B cell (primary cell): ENCODE measurements around the gene STARD3NL. TPM values are rescaled to one million over a fixed set of nuclear protein-coding genes. Genes with fewer than 3 reads are reported as not detected.

Source experiments
- ATAC-seq: fragments of 200-7000 bp; cut with Tn5 transposase; one replicate; pipeline ENCODE4 v1.10.0; 2021; ENCODE audit warnings: low read depth, mild to moderate bottlenecking, moderate number of reproducible peaks, moderate library complexity
- CTCF ChIA-PET: fragments of 350-600 bp; sonication (Branson Sonifier 250); formaldehyde crosslinking; loops from one replicate; lab custom pipeline; 2021; ENCODE audit warnings: antibody characterized with exemption, inconsistent platforms; lab: Charles Lee
- POLR2A ChIA-PET: fragments of 350-600 bp; sonication (Branson Sonifier 250); formaldehyde crosslinking; loops from one replicate; lab custom pipeline; 2021; ENCODE audit warnings: antibody characterized with exemption; lab: Charles Lee
- DNase-seq: peaks from one replicate; pipeline ENCODE4 v3.0.0; 2013
- H2AFZ ChIP-seq: 2 replicates; pipeline ENCODE4 v1.6.1; 2012; ENCODE audit warnings: mild to moderate bottlenecking, low read depth, low read length; ENCODE audit not compliant: insufficient read depth, poor library complexity, severe bottlenecking
- H3K27ac ChIP-seq, 2 donors: 1 replicate in 1 of 2; 2 replicates in 1 of 2; pipeline ENCODE4 v1.5.1; 2012 to 2013; ENCODE audit warnings: low read length in 2 of 2, mild to moderate bottlenecking in 2 of 2, moderate library complexity in 1 of 2
- H3K27me3 ChIP-seq, 4 experiments: fragments of 200-600 bp in 1 of 4; sonication (generic) in 1 of 4; replicated peaks in 1 of 4; 1 replicate in 2 of 4; 2 replicates in 2 of 4; pipeline versions ENCODE4 v1.6.1 to v1.7.0; 2013 to 2016; ENCODE audit warnings: low read length in 3 of 4, mild to moderate bottlenecking in 2 of 4, mixed read lengths in 1 of 4, moderate library complexity in 1 of 4; ENCODE audit not compliant: insufficient read depth in 4 of 4, control insufficient read depth in 3 of 4; ENCODE audit errors: control extremely low read depth in 1 of 4
- H3K36me3 ChIP-seq, 2 experiments: replicated peaks in 1 of 2; 1 replicate in 1 of 2; 2 replicates in 1 of 2; pipeline versions ENCODE4 v1.6.1 to v1.7.1; 2013; ENCODE audit warnings: low read length in 1 of 2; ENCODE audit not compliant: insufficient read depth in 2 of 2, control insufficient read depth in 1 of 2; ENCODE audit errors: control extremely low read depth in 1 of 2, extremely low read depth in 1 of 2
- H3K4me1 ChIP-seq, 2 donors: fragments of 200-600 bp in 1 of 2; sonication (generic) in 1 of 2; 1 replicate in 1 of 2; 2 replicates in 1 of 2; pipeline versions ENCODE4 v1.5.1 to v1.6.1; 2013 to 2017; ENCODE audit warnings: low read length in 2 of 2; ENCODE audit not compliant: control insufficient read depth in 2 of 2, insufficient read depth in 2 of 2
- H3K4me2 ChIP-seq: replicated peaks from 2 replicates; pipeline ENCODE3; 2012; ENCODE audit warnings: mild to moderate bottlenecking, low read depth, low read length; ENCODE audit not compliant: poor library complexity, severe bottlenecking
- H3K4me3 ChIP-seq, 5 experiments: fragments of 200-600 bp in 1 of 5; sonication (generic) in 1 of 5; 1 replicate in 3 of 5; 2 replicates in 2 of 5; pipeline versions ENCODE4 v1.5.1 to v1.7.0; 2011 to 2016; ENCODE audit warnings: low read length in 4 of 5, mild to moderate bottlenecking in 4 of 5, low read depth in 2 of 5, control low read depth in 1 of 5, moderate library complexity in 1 of 5; ENCODE audit not compliant: insufficient read depth in 1 of 5; ENCODE audit errors: control extremely low read depth in 1 of 5, extremely low read depth in 1 of 5
- H3K79me2 ChIP-seq: fragments of 200-600 bp; sonication (generic); one replicate; pipeline ENCODE4 v1.6.0; 2016; ENCODE audit warnings: low read length; ENCODE audit not compliant: control insufficient read depth, insufficient read depth
- H3K9ac ChIP-seq: fragments of 200-600 bp; sonication (generic); 2 replicates; pipeline ENCODE4 v1.6.1; 2017; ENCODE audit warnings: mild to moderate bottlenecking, low read length, moderate library complexity
- H3K9me3 ChIP-seq, 3 donors: one replicate each; pipeline versions ENCODE4 v1.6.1 to v1.7.1; 2013; ENCODE audit warnings: low read length in 2 of 3; ENCODE audit not compliant: control insufficient read depth in 2 of 3, insufficient read depth in 1 of 3; ENCODE audit errors: control extremely low read depth in 1 of 3
- H4K20me1 ChIP-seq: 2 replicates; pipeline ENCODE4 v1.6.0; 2012; ENCODE audit warnings: mild to moderate bottlenecking, low read length; ENCODE audit not compliant: insufficient read depth, control insufficient read depth, poor library complexity, severe bottlenecking
- H3K27ac Mint-ChIP-seq: one replicate; pipeline ENCODE4 v1.8.0; 2021; ENCODE audit warnings: mixed read lengths
- H3K27me3 Mint-ChIP-seq: one replicate; pipeline ENCODE4 v1.8.0; 2021; ENCODE audit warnings: mixed read lengths
- H3K4me1 Mint-ChIP-seq: one replicate; pipeline ENCODE4 v1.8.0; 2021; ENCODE audit warnings: mixed read lengths
- H3K4me3 Mint-ChIP-seq: one replicate; pipeline ENCODE4 v1.8.0; 2021; ENCODE audit warnings: mixed read lengths
- H3K9me3 Mint-ChIP-seq: one replicate; pipeline ENCODE4 v1.8.0; 2022; ENCODE audit warnings: mixed read lengths; ENCODE audit not compliant: insufficient read depth
- CTCF ChIP-seq: fragments of 200-600 bp; IDR thresholded peaks from one replicate; pipeline ENCODE4 v1.8.0; 2022; ENCODE audit warnings: antibody characterized with exemption, mild to moderate bottlenecking
- EZH2 ChIP-seq: IDR thresholded peaks from 2 replicates; pipeline ENCODE4 v1.6.1; 2012; ENCODE audit warnings: borderline replicate concordance, low read depth, mild to moderate bottlenecking, moderate library complexity, low read length; ENCODE audit not compliant: insufficient read depth, poor library complexity, severe bottlenecking
- WGBS: methylation state at CpG from one replicate; pipeline ENCODE4 v1.1.5; 2013; ENCODE audit warnings: missing lambda C conversion rate; ENCODE audit not compliant: insufficient coverage; 5-methylcytosine and 5-hydroxymethylcytosine counted together
- intact Hi-C: fragments of 100-400 bp; cut with micrococcal nuclease; formaldehyde crosslinking; loops from one replicate; pipeline ENCODE4 v1.10.0; 2022
- polyA plus RNA-seq: library from polyadenylated mRNA; depleted of rRNA; stranded (reverse); fragments of >200 nt; gene quantifications from 2 replicates; pipeline ENCODE4 v1.2.3, GENCODE V29; 2012
- total RNA-seq, 2 donors: library from RNA; stranded (reverse); fragments of 120-200 nt in 1 of 2; gene quantifications; 1 replicate in 1 of 2; 2 replicates in 1 of 2; pipeline versions ENCODE4 v1.2.3 to v1.2.4, GENCODE V29; 2013 to 2022

STARD3NL gene
- total and polyA plus RNA-seq, 2 donors (not counting 1 experiment from before 2014, with no cell fraction given): 13.4 to 24.5 TPM

GRCh38 chr7:38129162-38129561 lies 48.9 kb upstream of the STARD3NL start:
- H2AFZ ChIP-seq: no peak overlapping the region
- no peaks in the 10 kb centered on the region for H3K9me3 ChIP-seq
- CTCF ChIA-PET: no interaction called here
- no peak overlapping the region for H3K9ac ChIP-seq
- no peaks in the 10 kb centered on the region for H3K36me3 ChIP-seq
- no peak overlapping the region for H3K4me3 Mint-ChIP-seq
- no peaks in the 10 kb centered on the region for H3K4me1 Mint-ChIP-seq
- peaks cover 0 to 4% (median 0%) of the 10 kb centered on the region in 4 experiments for H3K27me3 ChIP-seq
- no peaks in the 10 kb centered on the region for H4K20me1 ChIP-seq
- H3K27ac Mint-ChIP-seq: no peak overlapping the region
- WGBS: no CpG with 5 or more reads among the region's 3 CpGs
- H3K27ac ChIP-seq: no peak overlapping the region
- H3K4me3 ChIP-seq: no peak overlapping the region
- no peak overlapping the region for H3K4me2 ChIP-seq
- intact Hi-C loops: no loop called here
- POLR2A ChIA-PET: no interaction called here
- H3K4me1 ChIP-seq: no peaks in the 10 kb centered on the region
- no peaks in the 10 kb centered on the region for H3K79me2 ChIP-seq
- TF ChIP-seq CTCF (no peak), EZH2 (no peak)
- no peak for ATAC-seq
- H3K27me3 Mint-ChIP-seq: peaks cover 29% of the 10 kb centered on the region
- DNase-seq: no peak
- H3K9me3 Mint-ChIP-seq: no peaks in the 10 kb centered on the region

- H3K9ac ChIP-seq: no peak overlapping the region
- H3K27ac ChIP-seq: no peak overlapping the region
- H3K27me3 ChIP-seq: peaks cover 0 to 4% (median 0%) of the 10 kb centered on the region in 4 experiments
- H3K27ac Mint-ChIP-seq: no peak overlapping the region
- no peaks in the 10 kb centered on the region for H3K4me1 ChIP-seq
- ChIA-PET CTCF (no interaction called here), POLR2A (no interaction called here)
- WGBS: 76% methylated on average over 2 of the region's 2 CpGs
- H3K9me3 Mint-ChIP-seq: no peaks in the 10 kb centered on the region
- H3K4me2 ChIP-seq: no peak overlapping the region
- H3K27me3 Mint-ChIP-seq: peaks cover 29% of the 10 kb centered on the region
- H3K79me2 ChIP-seq: no peaks in the 10 kb centered on the region
- H4K20me1 ChIP-seq: no peaks in the 10 kb centered on the region
- no peak overlapping the region for H2AFZ ChIP-seq
- H3K9me3 ChIP-seq: no peaks in the 10 kb centered on the region
- intact Hi-C loops: no loop called here
- no peaks in the 10 kb centered on the region for H3K4me1 Mint-ChIP-seq
- DNase-seq: no peak
- H3K4me3 Mint-ChIP-seq: no peak overlapping the region
- no peak for ATAC-seq
- no peak for TF ChIP-seq CTCF
- no peak for TF ChIP-seq EZH2
- no peaks in the 10 kb centered on the region for H3K36me3 ChIP-seq
- no peak overlapping the region for H3K4me3 ChIP-seq
These were observed 48.5 kb upstream of the STARD3NL start for GRCh38 chr7:38129579-38129978.
